Osteoblast (primary cell): ENCODE results near the gene SFXN2. TPM values are rescaled to one million over a fixed set of nuclear protein-coding genes. Genes with fewer than 3 reads are reported as not detected.

Experiments used
- DNase-seq: peaks from one replicate; pipeline ENCODE4 v3.0.0; 2011; ENCODE audit warnings: low spot score, mixed read lengths; ENCODE audit not compliant: insufficient read length; ENCODE audit errors: missing footprints
- H2AFZ ChIP-seq: 2 replicates; pipeline ENCODE4 v1.6.0; 2011; ENCODE audit warnings: mild to moderate bottlenecking, low read length
- H3K27ac ChIP-seq: 2 replicates; pipeline ENCODE4 v1.5.1; 2011; ENCODE audit warnings: mild to moderate bottlenecking, low read depth, low read length, moderate library complexity
- H3K27me3 ChIP-seq: 2 replicates; pipeline ENCODE4 v1.6.0; 2012; ENCODE audit warnings: mild to moderate bottlenecking, control low read depth, inconsistent platforms, low read length, moderate library complexity; ENCODE audit not compliant: insufficient read depth
- H3K36me3 ChIP-seq: 2 replicates; pipeline ENCODE4 v1.5.1; 2011; ENCODE audit warnings: mild to moderate bottlenecking, low read length, control low read depth, moderate library complexity; ENCODE audit not compliant: insufficient read depth
- H3K4me1 ChIP-seq: 2 replicates; pipeline ENCODE4 v1.5.1; 2011; ENCODE audit warnings: mild to moderate bottlenecking, low read length, control low read depth, moderate library complexity; ENCODE audit not compliant: insufficient read depth
- H3K4me2 ChIP-seq: 2 replicates; pipeline ENCODE4 v1.6.0; 2011; ENCODE audit warnings: mild to moderate bottlenecking, low read length; ENCODE audit not compliant: insufficient read depth
- H3K4me3 ChIP-seq: fragments of 200-600 bp; sonication (generic); 3 replicates; pipeline ENCODE4 v1.5.1; 2012; ENCODE audit warnings: mild to moderate bottlenecking, low read length, inconsistent platforms; ENCODE audit not compliant: insufficient read depth
- H3K79me2 ChIP-seq: 2 replicates; pipeline ENCODE4 v1.6.0; 2012; ENCODE audit warnings: mild to moderate bottlenecking, low read length, control low read depth, inconsistent platforms; ENCODE audit not compliant: insufficient read depth
- H3K9me3 ChIP-seq: 2 replicates; pipeline ENCODE4 v1.5.1; 2011; ENCODE audit warnings: low read depth, low read length, control low read depth
- H4K20me1 ChIP-seq: 2 replicates; pipeline ENCODE4 v1.6.0; 2012; ENCODE audit warnings: mild to moderate bottlenecking, low read length, control low read depth; ENCODE audit not compliant: insufficient read depth
- total RNA-seq: library from RNA; depleted of rRNA; stranded (reverse); fragments of >200 nt; gene quantifications from 2 replicates; pipeline ENCODE4 v1.2.3, GENCODE V29; 2012
- TF ChIP-seq, protein P1 (sequence below): IDR thresholded peaks from 2 replicates; pipeline ENCODE4 v1.5.1; 2011; ENCODE audit warnings: mild to moderate bottlenecking, low read depth, low read length, moderate library complexity; ENCODE audit errors: extremely low read depth

The SFXN2 gene
- total RNA-seq, 1 donor, result 3.6 TPM

DNA sequence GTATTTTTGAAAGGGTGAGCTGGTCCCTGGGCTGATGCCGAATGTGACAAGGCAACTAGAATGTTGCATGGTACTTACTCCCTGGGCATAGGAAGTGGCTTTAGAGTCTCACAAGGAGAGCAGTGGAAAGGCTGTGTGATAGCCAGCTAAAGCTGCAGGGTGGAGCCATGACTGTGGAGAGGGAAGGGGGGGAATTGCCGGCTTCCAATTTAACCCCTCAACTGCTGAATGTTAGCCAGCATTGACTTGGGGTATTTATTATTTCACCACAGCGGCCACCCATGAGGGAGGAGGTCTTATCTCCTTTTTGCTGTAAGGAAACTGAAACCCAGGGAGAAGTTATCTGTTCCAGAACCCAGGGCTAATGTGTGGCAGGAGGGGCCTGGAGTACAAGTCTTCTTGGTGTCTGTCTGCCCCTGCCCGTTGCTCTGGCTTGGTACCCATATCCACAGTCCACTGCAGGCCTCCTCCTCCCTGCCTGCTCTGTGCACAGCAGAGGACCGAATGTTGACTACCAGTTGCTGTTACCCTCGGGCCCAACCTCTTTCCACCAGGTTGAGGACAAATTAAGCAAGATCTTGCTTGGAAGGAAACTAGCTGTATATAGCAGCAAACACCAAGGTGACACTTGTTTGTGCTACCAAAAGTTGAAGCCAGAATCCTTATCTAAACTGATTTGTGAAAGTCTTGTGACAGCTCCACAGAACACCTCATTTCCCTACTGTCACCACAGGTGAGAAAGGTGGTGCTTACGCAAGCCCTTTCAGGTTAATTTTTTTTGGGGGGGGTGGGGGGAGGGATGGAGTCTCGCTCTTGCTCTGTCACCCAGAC, 66.9 kb downstream of the SFXN2 start:
- Histone ChIP-seq H3K27me3 (no peaks in the 10 kb centered on the region), H3K4me1 (peaks cover 77% of the 10 kb centered on the region), H3K4me3 (no peak overlapping the region), H3K4me2 (no peak overlapping the region), H4K20me1 (peaks cover 38% of the 10 kb centered on the region), H3K36me3 (no peaks in the 10 kb centered on the region), H3K9me3 (no peaks in the 10 kb centered on the region), H3K27ac (peak overlapping the region; percentile 92), H2AFZ (no peak overlapping the region), H3K79me2 (peaks cover 68% of the 10 kb centered on the region)
- TF ChIP-seq, protein P1, sequence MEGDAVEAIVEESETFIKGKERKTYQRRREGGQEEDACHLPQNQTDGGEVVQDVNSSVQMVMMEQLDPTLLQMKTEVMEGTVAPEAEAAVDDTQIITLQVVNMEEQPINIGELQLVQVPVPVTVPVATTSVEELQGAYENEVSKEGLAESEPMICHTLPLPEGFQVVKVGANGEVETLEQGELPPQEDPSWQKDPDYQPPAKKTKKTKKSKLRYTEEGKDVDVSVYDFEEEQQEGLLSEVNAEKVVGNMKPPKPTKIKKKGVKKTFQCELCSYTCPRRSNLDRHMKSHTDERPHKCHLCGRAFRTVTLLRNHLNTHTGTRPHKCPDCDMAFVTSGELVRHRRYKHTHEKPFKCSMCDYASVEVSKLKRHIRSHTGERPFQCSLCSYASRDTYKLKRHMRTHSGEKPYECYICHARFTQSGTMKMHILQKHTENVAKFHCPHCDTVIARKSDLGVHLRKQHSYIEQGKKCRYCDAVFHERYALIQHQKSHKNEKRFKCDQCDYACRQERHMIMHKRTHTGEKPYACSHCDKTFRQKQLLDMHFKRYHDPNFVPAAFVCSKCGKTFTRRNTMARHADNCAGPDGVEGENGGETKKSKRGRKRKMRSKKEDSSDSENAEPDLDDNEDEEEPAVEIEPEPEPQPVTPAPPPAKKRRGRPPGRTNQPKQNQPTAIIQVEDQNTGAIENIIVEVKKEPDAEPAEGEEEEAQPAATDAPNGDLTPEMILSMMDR, result no peak
- DNase-seq, result no peak

DNA sequence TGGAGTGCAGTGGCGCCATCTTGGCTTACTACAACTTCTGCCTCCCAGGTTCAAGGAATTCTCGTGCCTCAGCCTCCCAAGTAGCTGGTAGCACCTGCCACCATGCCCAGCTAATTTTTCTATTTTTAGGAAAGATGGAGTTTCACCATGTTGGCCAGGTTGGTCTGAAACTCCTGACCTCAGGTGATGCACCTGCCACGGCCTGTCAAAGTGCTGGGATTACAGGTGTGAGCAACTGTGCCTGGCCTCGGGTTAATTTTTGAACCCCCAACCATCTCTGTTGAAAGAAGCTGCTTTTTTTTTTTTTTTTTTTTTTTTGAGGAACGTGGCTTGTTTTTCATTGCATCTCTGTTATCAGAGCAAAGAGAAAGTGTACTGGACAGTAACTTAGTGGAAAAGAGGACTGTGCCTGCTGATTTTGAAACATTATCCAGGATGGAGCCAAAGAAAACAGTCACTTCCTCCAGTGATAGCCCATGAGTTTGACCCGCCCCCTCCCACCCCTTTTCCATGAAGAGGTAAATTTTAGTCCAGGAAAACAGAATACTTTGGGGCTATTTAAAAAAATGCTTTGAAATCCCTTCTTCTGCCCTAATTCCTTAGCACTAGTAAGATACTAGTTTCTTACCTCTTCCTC, 67.6 kb downstream of the SFXN2 start:
- no peak overlapping the region for H2AFZ ChIP-seq
- peaks cover 45% of the 10 kb centered on the region for H4K20me1 ChIP-seq
- H3K27ac ChIP-seq, result peak overlapping the region; percentile 92
- H3K9me3 ChIP-seq, result no peaks in the 10 kb centered on the region
- TF ChIP-seq, protein P1, result no peak
- H3K4me3 ChIP-seq, result peak overlapping the region; percentile 48
- no peak for DNase-seq
- H3K79me2 ChIP-seq, result peaks cover 71% of the 10 kb centered on the region
- H3K36me3 ChIP-seq, result no peaks in the 10 kb centered on the region
- no peaks in the 10 kb centered on the region for H3K27me3 ChIP-seq
- peak overlapping the region; percentile 74 for H3K4me2 ChIP-seq
- peaks cover 70% of the 10 kb centered on the region for H3K4me1 ChIP-seq

DNA sequence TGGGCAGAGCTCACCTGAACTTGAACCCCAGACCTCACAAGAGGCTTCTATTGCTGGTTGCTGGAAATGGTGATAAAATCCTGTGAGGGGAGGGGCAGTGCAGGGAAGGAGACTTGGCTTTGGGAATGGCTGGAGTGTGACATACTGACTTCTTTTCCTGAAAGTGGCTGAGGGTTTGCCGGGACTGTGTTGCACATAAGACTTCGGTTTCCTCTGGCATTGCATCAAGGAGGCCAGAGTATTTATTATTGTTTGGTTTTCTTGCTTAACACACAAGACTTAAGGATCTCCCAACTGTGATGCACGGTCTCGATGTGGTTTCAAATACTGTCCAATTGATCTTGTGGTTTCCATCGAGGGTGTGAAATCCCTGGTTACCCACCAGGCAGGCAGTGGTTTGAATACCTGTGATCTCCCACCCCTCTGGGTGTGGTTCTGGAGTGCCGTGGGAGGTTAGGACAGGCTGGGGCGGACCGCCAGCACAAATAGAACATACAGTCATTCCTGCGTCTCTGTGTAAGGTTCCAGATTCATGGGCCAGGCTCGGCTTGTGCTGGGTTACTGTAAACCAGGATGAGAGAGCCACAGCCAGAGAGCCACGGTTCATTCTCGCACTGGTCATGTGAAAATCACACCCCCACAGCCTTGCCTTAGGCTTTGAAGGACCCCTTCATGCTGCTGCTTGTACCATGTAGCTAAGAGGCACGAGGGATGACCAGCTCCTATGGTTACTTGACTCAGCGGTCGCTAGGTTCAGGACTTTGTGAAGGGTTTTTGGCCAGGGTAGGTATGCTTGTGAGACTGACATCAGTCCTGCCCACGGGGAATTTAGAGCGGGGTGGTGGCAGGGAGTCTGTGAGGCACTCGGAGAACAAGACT, 68.5 kb downstream of the SFXN2 start:
- peaks cover 61% of the 10 kb centered on the region for H3K4me1 ChIP-seq
- no peak overlapping the region for H2AFZ ChIP-seq
- peak overlapping the region; percentile 74 for H3K4me2 ChIP-seq

More for the DNA sequence above, 68.5 kb downstream of the SFXN2 start:
- no peaks in the 10 kb centered on the region for H3K36me3 ChIP-seq
- H3K27me3 ChIP-seq, result no peaks in the 10 kb centered on the region
- H3K4me3 ChIP-seq, result peak overlapping the region; percentile 48
- peaks cover 48% of the 10 kb centered on the region for H4K20me1 ChIP-seq
- peak; percentile 86 for DNase-seq
- peak overlapping the region; percentile 92 for H3K27ac ChIP-seq
- no peaks in the 10 kb centered on the region for H3K9me3 ChIP-seq
- TF ChIP-seq, protein P1, result no peak
- H3K79me2 ChIP-seq, result peaks cover 73% of the 10 kb centered on the region
